GOT3 (cell line): ENCODE data around the gene SFMBT2.

Experiments used
- DNase-seq: peaks from one replicate; lab custom pipeline; 2025; ENCODE audit warnings: mixed read lengths; lab: John Stamatoyannopoulos, UW

SFMBT2 gene

DNA sequence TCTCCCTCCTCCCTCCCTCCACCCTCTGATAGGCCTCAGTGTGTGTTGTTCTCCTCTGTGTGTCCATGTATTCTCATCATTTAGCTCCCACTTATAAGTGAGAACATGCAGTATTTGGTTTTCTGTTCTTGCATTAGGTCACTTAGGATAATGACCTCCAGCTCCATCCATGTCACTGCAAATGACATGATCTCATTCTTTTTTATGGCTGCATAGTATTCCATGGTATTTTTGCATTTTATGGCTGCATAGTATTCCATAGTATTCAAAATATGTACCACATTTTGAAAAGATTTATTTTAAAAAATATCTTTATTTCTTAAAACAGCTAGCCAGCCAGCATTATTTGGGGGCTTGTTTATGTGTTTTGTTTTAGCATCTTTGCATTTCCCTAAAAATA is 275.6 kb downstream of the SFMBT2 start:
- no peak for DNase-seq

DNA sequence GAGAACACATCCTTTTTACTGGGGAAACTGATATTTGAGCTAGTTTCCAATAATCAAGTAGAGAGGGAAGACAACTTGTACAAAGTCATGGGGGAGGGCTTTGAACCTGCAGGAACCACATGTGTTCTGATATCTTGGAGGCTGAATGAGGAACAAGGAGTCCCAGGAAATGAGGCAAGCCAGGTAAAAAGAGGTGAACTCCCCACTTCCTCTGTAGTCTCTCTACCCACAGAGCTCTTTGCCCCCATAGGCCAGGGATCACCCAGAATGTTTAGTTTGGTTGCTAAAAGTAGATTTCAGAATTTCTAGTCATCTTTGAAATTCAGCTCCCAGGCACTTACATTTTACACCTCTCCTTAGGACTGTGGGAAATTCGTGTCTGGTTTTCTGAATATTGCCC is 276.4 kb downstream of the SFMBT2 start:
- no peak for DNase-seq

DNA sequence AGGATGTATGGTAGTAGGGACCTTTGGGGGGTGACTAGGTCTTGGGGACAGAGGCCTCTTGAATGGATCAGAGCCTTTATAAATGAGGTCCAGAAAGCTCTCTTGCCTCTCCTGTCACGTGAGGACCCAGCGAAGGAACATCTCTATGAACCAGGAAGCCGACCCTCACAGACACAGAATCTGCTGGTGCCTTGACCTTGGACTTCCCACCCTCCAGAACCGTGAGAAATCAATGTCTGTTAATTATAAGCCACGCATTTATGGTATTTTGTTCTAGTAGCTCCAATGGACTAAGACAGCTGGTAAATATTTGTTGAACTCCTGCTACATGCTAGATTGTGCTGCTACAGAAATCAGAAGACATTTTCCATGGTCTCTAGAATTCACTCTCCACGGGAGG is 276.9 kb downstream of the SFMBT2 start:
- DNase-seq: no peak

DNA sequence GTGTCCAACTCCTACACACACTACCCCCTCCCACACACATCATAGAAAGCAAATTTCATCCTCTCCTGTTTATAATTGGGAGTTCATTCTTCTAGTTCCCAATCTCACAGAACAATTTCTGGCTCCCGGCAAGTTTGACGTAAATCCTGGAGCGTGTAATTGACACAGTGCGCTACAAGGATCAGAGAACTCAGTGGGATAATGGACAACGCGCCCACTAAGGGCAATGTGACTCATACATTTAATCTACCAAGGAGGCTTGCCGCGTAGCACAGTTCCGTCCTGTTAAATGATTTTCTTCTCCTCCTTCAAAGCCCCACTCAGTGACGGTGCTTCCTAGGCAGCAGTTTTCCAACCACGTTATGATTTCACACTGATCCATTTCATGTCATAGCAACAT is 277.6 kb downstream of the SFMBT2 start:
- DNase-seq: no peak

DNA sequence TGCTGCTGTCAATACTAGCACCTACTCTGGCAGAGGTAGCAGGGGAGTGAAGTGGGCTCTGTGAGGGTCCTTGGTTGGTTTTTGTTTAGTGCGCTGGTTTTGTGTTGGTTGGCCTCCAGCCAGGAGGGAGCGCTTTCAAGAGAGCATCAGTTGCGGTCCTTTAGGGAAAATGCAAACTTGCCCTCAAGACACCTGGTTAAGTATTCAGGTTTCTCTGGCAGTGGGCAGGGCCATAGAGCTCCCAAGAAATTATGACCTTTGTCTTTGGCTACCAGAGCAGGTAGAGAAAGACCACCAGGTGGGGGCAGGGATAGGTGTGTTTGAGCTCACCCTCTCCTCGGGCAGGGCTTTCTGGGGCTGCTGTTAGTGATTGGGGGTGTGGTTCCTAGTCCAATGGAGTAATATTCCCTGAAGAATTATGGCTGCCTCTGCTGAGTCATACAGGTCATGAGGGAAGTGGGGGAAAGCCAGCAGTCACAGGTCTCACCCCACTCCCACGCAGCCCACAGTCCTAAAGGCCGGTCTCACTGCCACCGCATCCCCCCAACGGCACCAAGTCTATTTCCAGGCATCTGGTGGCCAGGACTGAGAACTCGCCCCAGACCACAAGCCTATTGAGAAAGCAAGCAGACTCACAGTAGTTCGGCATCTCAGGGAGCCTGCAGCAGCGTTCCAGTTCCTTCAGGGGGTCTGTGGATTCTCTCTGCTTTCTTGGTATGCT is 280.5 kb downstream of the SFMBT2 start:
- DNase-seq: no peak

DNA sequence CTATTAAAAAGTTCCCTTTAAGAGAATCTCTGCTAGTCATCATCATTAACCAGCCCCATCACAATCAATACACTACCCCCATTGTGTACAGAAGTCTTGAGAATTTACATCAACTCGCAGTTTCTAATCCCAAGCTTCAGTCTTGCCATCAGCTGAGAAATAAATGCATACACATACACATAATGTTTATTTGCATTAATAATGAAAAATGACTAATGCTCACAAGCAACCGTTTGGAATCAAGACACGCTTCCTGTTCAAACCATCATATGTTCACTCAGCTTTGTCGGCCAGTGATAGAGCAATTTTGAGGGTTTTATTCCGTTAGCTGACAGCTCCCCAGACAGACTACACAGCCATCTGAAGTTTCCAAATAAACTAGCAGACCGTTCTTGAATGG is 287.1 kb downstream of the SFMBT2 start:
- DNase-seq: no peak

DNA sequence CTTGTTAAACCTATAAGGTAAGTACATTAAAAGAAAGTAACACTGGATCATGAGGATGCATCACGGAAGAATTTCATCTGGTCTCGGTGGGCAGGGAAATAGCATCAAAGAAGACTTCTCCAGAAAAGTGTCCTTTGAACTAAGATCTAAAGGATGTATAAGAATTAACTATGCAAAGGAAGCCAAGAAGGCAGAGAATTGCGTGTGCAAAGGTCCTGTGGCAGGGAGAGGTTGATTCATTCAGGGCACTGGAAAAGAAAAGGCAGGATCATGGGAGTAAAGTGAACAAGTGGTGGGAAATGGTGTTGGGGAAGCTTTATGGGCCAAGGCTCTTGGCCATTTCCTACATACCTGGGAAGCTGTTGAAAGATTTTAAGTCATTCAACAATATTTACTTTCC is 288.3 kb downstream of the SFMBT2 start:
- DNase-seq: no peak

DNA sequence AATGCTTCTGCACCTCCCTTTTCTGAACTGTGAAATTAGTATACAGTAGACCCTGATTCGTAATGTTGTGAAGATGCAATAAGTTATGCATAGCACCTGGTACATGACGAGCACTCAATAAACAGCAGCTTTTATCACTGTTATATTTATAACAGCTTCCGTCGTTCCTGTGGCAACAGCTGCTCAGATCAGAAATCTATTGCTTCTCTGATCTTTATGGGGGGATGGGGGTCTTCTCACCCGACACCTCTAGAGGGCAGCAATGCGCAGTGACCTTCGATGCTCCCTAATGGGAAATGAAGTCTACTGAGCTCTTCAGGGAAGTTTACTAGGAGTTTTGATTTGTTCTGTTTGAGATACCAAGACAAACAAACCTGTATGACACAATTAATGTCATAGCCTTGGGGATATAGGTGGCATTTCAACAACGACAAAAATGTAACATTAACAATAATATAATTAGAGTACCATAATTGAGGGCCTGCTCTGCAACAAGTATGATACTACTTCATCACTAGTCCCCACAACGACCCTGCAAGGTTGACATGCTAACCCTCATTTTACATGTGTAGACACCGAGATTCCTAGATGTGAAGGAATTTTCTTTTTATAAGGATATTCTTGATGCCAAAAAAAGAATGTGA is 289.6 kb downstream of the SFMBT2 start:
- DNase-seq: no peak

DNA sequence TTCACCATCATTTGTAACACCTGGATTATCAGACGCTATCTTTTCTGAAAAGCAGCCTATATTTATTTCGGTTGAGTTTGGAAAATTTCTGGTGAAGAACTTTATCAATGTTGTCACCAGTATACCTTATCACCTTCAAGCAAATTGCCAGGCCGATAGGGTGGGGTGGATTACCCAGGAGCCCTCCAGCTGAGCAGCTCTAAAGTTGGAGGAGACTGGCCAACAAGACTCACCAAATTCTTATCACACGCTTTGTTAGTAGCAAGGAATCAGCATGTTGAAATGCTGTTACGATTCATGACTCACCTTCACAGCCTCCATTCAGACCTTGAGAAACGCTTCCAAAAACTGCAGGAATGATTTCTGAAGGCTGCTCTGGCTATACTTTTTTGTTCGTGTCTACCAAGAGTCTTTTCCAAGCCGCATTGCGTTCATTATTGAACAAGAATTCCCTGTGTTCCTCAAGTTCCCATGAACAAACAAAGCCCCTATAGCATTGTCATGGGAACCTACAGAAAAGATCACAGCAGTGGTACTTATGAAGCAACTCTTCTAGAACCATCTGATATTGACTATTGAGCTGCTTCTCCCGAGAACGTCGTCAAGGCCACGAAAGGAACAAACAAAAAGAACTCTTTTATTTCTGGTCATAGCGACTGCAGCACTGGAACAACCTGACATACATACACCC is 291.4 kb downstream of the SFMBT2 start:
- no peak for DNase-seq

DNA sequence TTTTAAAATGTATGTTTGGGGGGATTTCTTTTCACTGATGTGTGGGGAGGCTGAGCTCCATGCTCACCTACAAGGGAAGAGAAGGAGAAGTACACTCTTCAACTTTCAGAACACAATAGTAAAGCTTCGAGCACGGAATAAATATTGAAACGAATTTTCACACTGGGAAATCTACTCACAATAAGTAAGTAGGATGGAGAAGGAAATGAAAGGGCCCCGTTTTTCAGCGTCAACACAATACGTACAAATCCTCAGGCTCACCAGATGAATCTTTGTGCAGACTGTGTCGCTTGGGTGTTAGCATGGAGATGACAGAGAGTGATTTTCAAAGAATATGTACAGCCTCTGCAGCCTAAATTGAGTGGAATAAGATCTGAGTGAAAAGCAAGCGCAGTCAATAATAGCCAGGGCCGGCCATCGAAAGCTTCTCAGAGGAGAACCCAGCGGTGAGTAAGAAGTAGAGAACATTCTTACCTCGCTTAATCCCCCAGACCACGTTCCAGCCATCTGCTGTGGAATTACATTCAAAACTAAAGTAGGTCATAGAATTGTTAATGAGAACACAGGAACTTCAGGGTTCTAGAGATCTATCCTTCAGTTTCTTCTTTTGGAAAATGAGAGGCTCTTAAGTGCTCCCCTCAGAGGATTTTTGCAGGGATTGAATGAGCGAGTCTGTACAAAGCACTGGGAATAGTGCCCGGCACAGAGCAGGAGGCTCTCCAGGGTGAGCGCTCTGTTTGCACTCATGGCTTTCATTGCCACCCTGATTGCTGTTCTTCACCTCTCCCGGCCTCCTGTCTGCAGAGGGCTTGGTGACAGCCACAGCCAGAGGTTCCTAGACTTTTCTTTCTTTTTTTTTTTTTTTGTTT is 292.8 kb downstream of the SFMBT2 start:
- no peak for DNase-seq

DNA sequence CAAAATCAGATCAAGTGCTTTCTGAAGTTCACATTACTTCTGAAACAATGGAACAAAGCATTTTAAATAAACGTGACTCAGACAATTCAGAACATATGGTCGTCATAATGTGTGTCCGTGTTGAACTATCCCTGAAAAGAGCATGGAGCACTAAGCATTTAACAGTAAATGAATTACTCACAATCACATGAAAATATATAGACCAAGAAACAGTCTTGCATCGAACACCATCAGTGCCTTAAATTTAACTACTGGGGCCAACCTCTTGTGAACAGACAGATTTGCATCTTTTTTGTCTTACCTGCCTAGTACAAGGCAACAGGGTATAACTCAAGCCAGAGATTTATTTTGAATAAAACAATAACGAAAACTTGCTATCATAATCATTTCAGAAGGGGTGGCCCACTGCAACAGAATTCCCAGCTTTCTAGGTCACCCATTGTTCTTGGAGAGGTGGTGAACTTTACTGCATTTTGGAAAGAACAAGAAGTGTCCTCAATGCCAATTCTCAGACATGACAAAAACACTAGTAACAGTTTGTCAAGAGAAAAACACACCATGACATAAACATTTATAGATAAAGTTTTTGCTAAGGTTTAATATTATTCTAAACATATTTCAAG is 293.5 kb downstream of the SFMBT2 start:
- no peak for DNase-seq

DNA sequence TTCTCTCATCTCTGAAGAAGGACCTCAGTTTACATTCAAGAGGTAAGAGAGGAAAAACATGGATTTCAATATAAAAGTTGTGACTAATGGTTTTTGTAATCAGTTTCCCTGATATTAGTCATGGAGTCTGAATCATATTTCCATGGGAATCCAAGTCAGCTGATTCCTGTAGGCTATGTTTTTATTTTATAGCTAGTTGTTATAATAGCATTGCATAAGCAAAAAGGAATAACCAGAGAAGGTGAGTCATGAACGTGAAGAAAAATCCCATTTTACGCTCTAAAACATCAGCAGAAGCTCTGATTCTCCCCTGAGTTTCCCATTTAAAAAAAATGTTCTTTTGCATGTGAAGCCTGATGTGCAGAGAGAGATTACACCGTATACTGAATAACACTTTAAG is 299.3 kb downstream of the SFMBT2 start:
- no peak for DNase-seq

DNA sequence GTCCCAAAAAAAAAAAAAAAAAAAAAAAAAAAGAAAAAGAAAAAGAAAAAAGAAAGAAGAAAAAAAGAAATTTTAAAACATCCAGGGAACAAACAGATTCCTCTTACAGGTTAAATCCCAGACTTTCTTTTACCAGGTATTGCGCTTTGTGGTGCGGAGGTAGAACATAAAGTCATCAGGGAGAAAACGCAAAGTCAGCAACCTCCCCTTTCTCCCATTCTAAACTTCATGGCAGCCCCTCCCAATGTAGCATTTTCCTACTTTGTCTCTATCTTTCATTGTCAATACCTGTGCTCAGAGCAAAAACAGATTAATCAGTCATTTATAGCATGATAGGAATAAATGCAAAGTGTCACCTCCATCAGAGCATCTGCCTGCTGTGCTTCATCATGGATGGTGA is 299.7 kb downstream of the SFMBT2 start:
- no peak for DNase-seq
